MM.1S (cell line): ENCODE data around the gene ZNF267.

Experiments used
- DNase-seq: peaks from one replicate; pipeline ENCODE4 v3.0.0-alpha.2; 2015
- H2AFZ ChIP-seq: fragments of 300-600 bp; sonication (generic); 2 replicates; pipeline ENCODE4 v1.6.0; 2016; ENCODE audit warnings: antibody characterized with exemption, low read length
- H3F3A ChIP-seq: fragments of 300-600 bp; sonication (generic); 2 replicates; pipeline ENCODE4 v1.6.1; 2016; ENCODE audit warnings: mild to moderate bottlenecking, antibody characterized with exemption, low read length, moderate library complexity, mixed read lengths; ENCODE audit not compliant: insufficient read depth
- H3K27ac ChIP-seq: fragments of 300-600 bp; sonication (generic); 2 replicates; pipeline ENCODE4 v1.5.1; 2016; ENCODE audit warnings: mild to moderate bottlenecking, low read length
- H3K27me3 ChIP-seq: fragments of 300-600 bp; sonication (generic); replicated peaks from 2 replicates; pipeline ENCODE4 v1.6.0; 2016; ENCODE audit warnings: low read length; ENCODE audit not compliant: insufficient read depth
- H3K36me3 ChIP-seq: fragments of 300-600 bp; sonication (generic); replicated peaks from 2 replicates; pipeline ENCODE4 v1.6.1; 2016; ENCODE audit warnings: mild to moderate bottlenecking, low read length, mixed read lengths; ENCODE audit not compliant: insufficient read depth
- H3K4me1 ChIP-seq: fragments of 300-600 bp; sonication (generic); 2 replicates; pipeline ENCODE4 v1.6.1; 2016; ENCODE audit warnings: low read length, mixed read lengths
- H3K4me2 ChIP-seq: fragments of 300-600 bp; sonication (generic); 2 replicates; pipeline ENCODE4 v1.6.0; 2016; ENCODE audit warnings: low read depth, low read length
- H3K4me3 ChIP-seq: fragments of 300-600 bp; sonication (generic); 2 replicates; pipeline ENCODE4 v1.5.1; 2016; ENCODE audit warnings: low read length, mixed read lengths
- H3K79me2 ChIP-seq: fragments of 300-600 bp; sonication (generic); 2 replicates; pipeline ENCODE4 v1.6.1; 2016; ENCODE audit warnings: mixed run types, low read length, mixed read lengths
- H3K9ac ChIP-seq: fragments of 300-600 bp; sonication (generic); 2 replicates; pipeline ENCODE4 v1.6.1; 2016; ENCODE audit warnings: low read length, mixed read lengths
- H3K9me2 ChIP-seq: fragments of 300-600 bp; sonication (generic); replicated peaks from 2 replicates; pipeline ENCODE4 v1.6.1; 2016; ENCODE audit warnings: mild to moderate bottlenecking, low read length, mixed read lengths; ENCODE audit not compliant: insufficient read depth
- H3K9me3 ChIP-seq: fragments of 300-600 bp; sonication (generic); replicated peaks from 2 replicates; pipeline ENCODE4 v1.6.1; 2016; ENCODE audit warnings: mild to moderate bottlenecking, low read length, mixed read lengths; ENCODE audit not compliant: insufficient read depth
- H4K20me1 ChIP-seq: fragments of 300-600 bp; sonication (generic); 2 replicates; pipeline ENCODE4 v1.6.1; 2016; ENCODE audit warnings: mild to moderate bottlenecking, low read length, moderate library complexity, mixed read lengths; ENCODE audit not compliant: insufficient read depth
- EZH2 ChIP-seq: fragments of 300-600 bp; sonication (generic); optimal IDR thresholded peaks from 2 replicates; pipeline ENCODE3; 2017; ENCODE audit warnings: low read depth, mild to moderate bottlenecking, antibody characterized with exemption, low read length, mixed read lengths
- EZH2phosphoT487 ChIP-seq: fragments of 300-600 bp; sonication (generic); IDR thresholded peaks from 2 replicates; pipeline ENCODE4 v1.6.1; 2018; ENCODE audit warnings: antibody characterized with exemption, low read length
- TF ChIP-seq, protein P1 (sequence below): fragments of 300-600 bp; sonication (generic); IDR thresholded peaks from 2 replicates; pipeline ENCODE4 v1.5.1; 2016; ENCODE audit warnings: antibody characterized with exemption, low read length, mixed read lengths

Gene ZNF267

DNA sequence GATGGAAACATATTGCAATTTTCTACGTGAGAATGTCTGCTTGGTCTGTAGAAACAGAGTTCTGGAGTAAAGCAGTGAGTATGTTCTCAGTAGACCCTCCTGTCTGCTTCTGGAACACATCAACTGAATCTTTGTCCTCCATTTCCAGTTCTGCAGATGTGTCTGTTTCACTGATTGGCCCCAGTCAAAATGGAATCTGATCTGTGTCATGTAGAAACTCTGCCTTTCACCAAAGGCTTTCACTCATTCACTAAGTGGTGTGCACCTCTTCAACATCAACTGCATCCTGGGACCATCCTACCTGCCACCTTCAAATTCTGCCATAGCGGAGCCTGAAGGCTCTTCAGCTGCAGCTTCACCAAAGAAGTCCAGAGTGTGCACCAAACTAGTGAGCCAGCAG lies 2.8 kb upstream of the ZNF267 start:
- no peaks in the 10 kb centered on the region for H3K9me2 ChIP-seq
- no peak for DNase-seq
- no peak overlapping the region for H3K4me3 ChIP-seq
- H4K20me1 ChIP-seq = peaks cover 8% of the 10 kb centered on the region; the same call in 1 of the 2 replicates
- H3K79me2 ChIP-seq = peaks cover 22% of the 10 kb centered on the region
- no peaks in the 10 kb centered on the region for H3K36me3 ChIP-seq
- H2AFZ ChIP-seq = no peak overlapping the region
- H3F3A ChIP-seq = peaks cover 33% of the 10 kb centered on the region
- no peak overlapping the region for H3K27ac ChIP-seq
- no peaks in the 10 kb centered on the region for H3K27me3 ChIP-seq
- peaks cover 22% of the 10 kb centered on the region for H3K4me1 ChIP-seq
- TF ChIP-seq EZH2phosphoT487 = no peak
- TF ChIP-seq EZH2 = no peak
- TF ChIP-seq, protein P1, sequence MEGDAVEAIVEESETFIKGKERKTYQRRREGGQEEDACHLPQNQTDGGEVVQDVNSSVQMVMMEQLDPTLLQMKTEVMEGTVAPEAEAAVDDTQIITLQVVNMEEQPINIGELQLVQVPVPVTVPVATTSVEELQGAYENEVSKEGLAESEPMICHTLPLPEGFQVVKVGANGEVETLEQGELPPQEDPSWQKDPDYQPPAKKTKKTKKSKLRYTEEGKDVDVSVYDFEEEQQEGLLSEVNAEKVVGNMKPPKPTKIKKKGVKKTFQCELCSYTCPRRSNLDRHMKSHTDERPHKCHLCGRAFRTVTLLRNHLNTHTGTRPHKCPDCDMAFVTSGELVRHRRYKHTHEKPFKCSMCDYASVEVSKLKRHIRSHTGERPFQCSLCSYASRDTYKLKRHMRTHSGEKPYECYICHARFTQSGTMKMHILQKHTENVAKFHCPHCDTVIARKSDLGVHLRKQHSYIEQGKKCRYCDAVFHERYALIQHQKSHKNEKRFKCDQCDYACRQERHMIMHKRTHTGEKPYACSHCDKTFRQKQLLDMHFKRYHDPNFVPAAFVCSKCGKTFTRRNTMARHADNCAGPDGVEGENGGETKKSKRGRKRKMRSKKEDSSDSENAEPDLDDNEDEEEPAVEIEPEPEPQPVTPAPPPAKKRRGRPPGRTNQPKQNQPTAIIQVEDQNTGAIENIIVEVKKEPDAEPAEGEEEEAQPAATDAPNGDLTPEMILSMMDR = no peak
- H3K4me2 ChIP-seq = no peak overlapping the region
- no peak overlapping the region for H3K9ac ChIP-seq
- no peaks in the 10 kb centered on the region for H3K9me3 ChIP-seq

GRCh38 chr16:31871510-31871909 lies 2.1 kb upstream of the ZNF267 start:
- Histone ChIP-seq H3K4me2 (no peak overlapping the region), H3K79me2 (peaks cover 29% of the 10 kb centered on the region), H3K27me3 (no peaks in the 10 kb centered on the region), H4K20me1 (peaks cover 11% of the 10 kb centered on the region; the same call in 1 of the 2 replicates), H3K9me3 (no peaks in the 10 kb centered on the region), H3K27ac (no peak overlapping the region), H3K36me3 (no peaks in the 10 kb centered on the region), H3K9ac (no peak overlapping the region), H2AFZ (no peak overlapping the region), H3K4me1 (peaks cover 29% of the 10 kb centered on the region), H3K4me3 (no peak overlapping the region), H3K9me2 (no peaks in the 10 kb centered on the region), H3F3A (peaks cover 40% of the 10 kb centered on the region)
- TF ChIP-seq EZH2phosphoT487 = no peak
- TF ChIP-seq, protein P1 = no peak
- DNase-seq = no peak

- Histone ChIP-seq H3K27ac (no peak overlapping the region), H3K4me2 (no peak overlapping the region), H3K4me1 (peaks cover 36% of the 10 kb centered on the region), H3K9me2 (no peaks in the 10 kb centered on the region), H2AFZ (no peak overlapping the region), H3K79me2 (peaks cover 36% of the 10 kb centered on the region), H4K20me1 (peaks cover 18% of the 10 kb centered on the region; the same call in 1 of the 2 replicates), H3K9me3 (no peaks in the 10 kb centered on the region), H3F3A (peaks cover 47% of the 10 kb centered on the region), H3K36me3 (no peaks in the 10 kb centered on the region), H3K9ac (no peak overlapping the region), H3K4me3 (no peak overlapping the region), H3K27me3 (no peaks in the 10 kb centered on the region)
- TF ChIP-seq EZH2phosphoT487 (no peak), EZH2 (no peak)
- TF ChIP-seq, protein P1 = no peak
- no peak for DNase-seq
Measured at GRCh38 chr16:31872201-31872600, 1.4 kb upstream of the ZNF267 start.
